HFF-Myc (cell line): ENCODE measurements around the gene HIF3A.

Experiments used
- DNase-seq: peaks from one replicate; pipeline ENCODE4 v3.0.0-alpha.2; 2011; ENCODE audit warnings: low read depth; ENCODE audit errors: extremely low read depth
- H3K4me3 ChIP-seq: replicated peaks from 2 replicates; pipeline ENCODE4 v1.5.1; 2011; ENCODE audit warnings: low read depth, mild to moderate bottlenecking, control low read depth, low read length
- CTCF ChIP-seq: IDR thresholded peaks from 2 replicates; pipeline ENCODE4 v1.5.1; 2012; ENCODE audit warnings: mild to moderate bottlenecking, low read depth, low read length, control low read depth; ENCODE audit errors: missing control alignments

The HIF3A gene

GRCh38 chr19:46328079-46328478 is 31.2 kb downstream of the HIF3A start:
- TF ChIP-seq CTCF = no peak
- H3K4me3 ChIP-seq = no peak overlapping the region
- DNase-seq = no peak

- TF ChIP-seq CTCF = no peak
- no peak overlapping the region for H3K4me3 ChIP-seq
- DNase-seq = no peak
Measured at GRCh38 chr19:46330319-46330918, 33.6 kb downstream of the HIF3A start.

- H3K4me3 ChIP-seq = no peak overlapping the region
- no peak for DNase-seq
- no peak for TF ChIP-seq CTCF
Measured at GRCh38 chr19:46337487-46337886, 40.6 kb downstream of the HIF3A start.

GRCh38 chr19:46339446-46339845 is 42.6 kb downstream of the HIF3A start:
- DNase-seq = no peak
- no peak overlapping the region for H3K4me3 ChIP-seq
- TF ChIP-seq CTCF = no peak

- DNase-seq = no peak
- H3K4me3 ChIP-seq = no peak overlapping the region
- no peak for TF ChIP-seq CTCF
Measured at GRCh38 chr19:46340051-46340659, 43.3 kb downstream of the HIF3A start.

GRCh38 chr19:46341937-46342336 is 45.1 kb downstream of the HIF3A start:
- no peak overlapping the region for H3K4me3 ChIP-seq
- DNase-seq = no peak
- no peak for TF ChIP-seq CTCF

- no peak for TF ChIP-seq CTCF
- no peak overlapping the region for H3K4me3 ChIP-seq
- DNase-seq = no peak
Measured at GRCh38 chr19:46344363-46344762, 47.5 kb downstream of the HIF3A start.
